ENCODE results near the gene AOC2. TPM values are rescaled to one million over a fixed set of nuclear protein-coding genes. Genes with fewer than 3 reads are reported as not detected.
"Not testable (repeated sequence)": the region's sequence is repeated elsewhere in the genome, so short reads cannot be mapped to it uniquely, and the experiment has no call there.

AOC2 gene
- total RNA-seq, 1 donor from 2014 or later, result 4.1 TPM

DNA sequence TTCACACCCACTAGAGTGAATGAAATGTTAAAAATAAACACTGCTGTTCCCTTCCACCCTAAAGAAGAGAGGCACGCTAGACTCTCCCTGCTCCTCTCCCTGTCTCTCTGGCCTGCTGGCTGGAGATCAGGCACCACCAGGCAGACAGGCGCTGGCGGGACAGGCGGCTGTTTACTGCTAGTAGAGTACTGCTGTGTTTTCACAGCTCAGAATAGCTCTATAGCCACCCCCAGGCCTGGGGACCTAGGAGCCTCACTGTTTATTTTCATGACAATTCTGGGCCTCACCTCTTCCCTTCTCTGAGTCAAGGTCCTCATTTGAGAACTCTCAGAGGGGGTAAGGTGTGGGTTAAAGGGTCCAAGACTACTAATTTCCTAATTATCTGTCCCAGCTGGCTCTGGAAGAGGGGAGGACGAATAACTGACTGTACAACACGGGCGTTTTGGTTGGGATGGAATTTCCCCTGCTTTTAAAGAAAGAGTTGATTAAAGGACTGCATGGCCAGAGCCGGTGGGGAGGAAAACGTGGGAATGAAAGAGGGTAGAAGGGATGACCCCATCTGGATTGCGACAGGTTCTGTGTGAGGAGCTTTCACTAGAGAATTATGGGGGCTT lies 47.3 kb downstream of the AOC2 start:
- no peaks in the 10 kb centered on the region for H3K36me3 Mint-ChIP-seq (ENCODE audit: insufficient read depth)
- peaks cover 28% of the 10 kb centered on the region for H3K4me1 Mint-ChIP-seq (ENCODE audit: low read depth)
- no peak for DNase-seq (ENCODE audit: low spot score, unreplicated experiment)
- H3K9me3 Mint-ChIP-seq (ENCODE audit: low read depth), result no peaks in the 10 kb centered on the region
- H3K4me3 Mint-ChIP-seq (ENCODE audit: low read depth), result no peak overlapping the region
- peak overlapping the region; percentile 11 for H3K27ac Mint-ChIP-seq
- TF ChIP-seq, protein P1, sequence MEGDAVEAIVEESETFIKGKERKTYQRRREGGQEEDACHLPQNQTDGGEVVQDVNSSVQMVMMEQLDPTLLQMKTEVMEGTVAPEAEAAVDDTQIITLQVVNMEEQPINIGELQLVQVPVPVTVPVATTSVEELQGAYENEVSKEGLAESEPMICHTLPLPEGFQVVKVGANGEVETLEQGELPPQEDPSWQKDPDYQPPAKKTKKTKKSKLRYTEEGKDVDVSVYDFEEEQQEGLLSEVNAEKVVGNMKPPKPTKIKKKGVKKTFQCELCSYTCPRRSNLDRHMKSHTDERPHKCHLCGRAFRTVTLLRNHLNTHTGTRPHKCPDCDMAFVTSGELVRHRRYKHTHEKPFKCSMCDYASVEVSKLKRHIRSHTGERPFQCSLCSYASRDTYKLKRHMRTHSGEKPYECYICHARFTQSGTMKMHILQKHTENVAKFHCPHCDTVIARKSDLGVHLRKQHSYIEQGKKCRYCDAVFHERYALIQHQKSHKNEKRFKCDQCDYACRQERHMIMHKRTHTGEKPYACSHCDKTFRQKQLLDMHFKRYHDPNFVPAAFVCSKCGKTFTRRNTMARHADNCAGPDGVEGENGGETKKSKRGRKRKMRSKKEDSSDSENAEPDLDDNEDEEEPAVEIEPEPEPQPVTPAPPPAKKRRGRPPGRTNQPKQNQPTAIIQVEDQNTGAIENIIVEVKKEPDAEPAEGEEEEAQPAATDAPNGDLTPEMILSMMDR (IDR thresholded peaks at IDR 0.05; ENCODE audit: unreplicated experiment), result no peak
- no peaks in the 10 kb centered on the region for H3K27me3 Mint-ChIP-seq

GRCh38 chr17:42893359-42893758 lies 49.0 kb downstream of the AOC2 start:
- peaks cover 26% of the 10 kb centered on the region for H3K4me1 Mint-ChIP-seq (ENCODE audit: low read depth)
- H3K9me3 Mint-ChIP-seq (ENCODE audit: low read depth), result no peaks in the 10 kb centered on the region
- no peak overlapping the region for H3K4me3 Mint-ChIP-seq (ENCODE audit: low read depth)
- no peaks in the 10 kb centered on the region for H3K36me3 Mint-ChIP-seq (ENCODE audit: insufficient read depth)
- DNase-seq (ENCODE audit: low spot score, unreplicated experiment), result no peak
- H3K27me3 Mint-ChIP-seq, result no peaks in the 10 kb centered on the region
- no peak overlapping the region for H3K27ac Mint-ChIP-seq
- TF ChIP-seq, protein P1 (IDR thresholded peaks at IDR 0.05; ENCODE audit: unreplicated experiment), result no peak

DNA sequence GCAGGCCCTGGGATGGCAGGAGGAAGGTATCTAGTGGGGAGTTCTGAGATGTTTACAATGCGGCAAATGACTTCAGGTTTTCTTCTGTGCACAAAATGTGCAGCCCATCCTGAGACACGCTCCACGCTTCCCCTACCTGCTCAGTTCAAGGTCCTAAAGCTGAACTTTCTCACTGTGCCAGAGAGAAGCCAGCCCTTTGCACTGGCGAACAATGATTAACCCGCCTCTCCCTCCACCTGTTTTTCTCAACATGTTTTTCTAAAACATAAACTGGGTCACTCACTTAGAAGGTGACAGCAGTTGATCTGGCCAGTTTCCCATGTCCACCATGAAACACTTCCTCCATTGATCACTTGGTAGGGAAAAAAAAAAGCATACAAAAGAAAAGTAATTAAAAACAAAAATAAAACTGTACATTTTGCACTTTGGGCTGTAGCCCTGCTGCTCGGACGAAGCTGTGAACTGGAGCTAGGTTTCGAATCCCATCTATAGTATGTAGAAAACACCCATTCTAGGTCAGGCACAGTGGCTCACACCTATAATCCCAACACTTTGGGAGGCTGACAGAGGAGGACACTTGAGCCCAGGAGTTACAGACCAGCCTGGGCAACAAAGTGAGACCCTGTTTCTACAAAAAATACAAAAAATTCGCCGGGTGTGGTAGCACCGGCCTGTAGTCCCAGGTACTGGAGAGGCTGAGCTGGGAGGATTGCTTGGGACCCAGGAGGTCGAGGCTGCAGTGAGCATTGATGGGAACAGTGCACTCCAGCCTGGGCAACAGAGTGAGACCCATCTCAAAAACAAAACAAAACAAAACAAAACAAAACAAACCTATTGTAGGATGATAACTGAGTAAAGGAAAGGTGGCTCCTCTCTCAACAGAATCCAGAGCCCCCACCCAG lies 50.2 kb downstream of the AOC2 start:
- Mint-ChIP-seq H3K36me3 (ENCODE audit: insufficient read depth) (no peaks in the 10 kb centered on the region), H3K4me3 (ENCODE audit: low read depth) (peak overlapping the region; percentile 24), H3K4me1 (ENCODE audit: low read depth) (peaks cover 26% of the 10 kb centered on the region), H3K27me3 (no peaks in the 10 kb centered on the region), H3K9me3 (ENCODE audit: low read depth) (no peaks in the 10 kb centered on the region), H3K27ac (peak overlapping the region; percentile 43)
- TF ChIP-seq, protein P1 (IDR thresholded peaks at IDR 0.05; ENCODE audit: unreplicated experiment), result no peak
- peak; percentile 14 for DNase-seq (ENCODE audit: low spot score, unreplicated experiment)

- no peak overlapping the region for H3K27ac Mint-ChIP-seq
- H3K4me1 Mint-ChIP-seq (ENCODE audit: low read depth), result peaks cover 26% of the 10 kb centered on the region
- no peak overlapping the region for H3K4me3 Mint-ChIP-seq (ENCODE audit: low read depth)
- DNase-seq (ENCODE audit: low spot score, unreplicated experiment), result no peak
- TF ChIP-seq, protein P1 (IDR thresholded peaks at IDR 0.05; ENCODE audit: unreplicated experiment), result no peak
- no peaks in the 10 kb centered on the region for H3K9me3 Mint-ChIP-seq (ENCODE audit: low read depth)
- H3K36me3 Mint-ChIP-seq (ENCODE audit: insufficient read depth), result no peaks in the 10 kb centered on the region
- no peaks in the 10 kb centered on the region for H3K27me3 Mint-ChIP-seq
These were observed 50.8 kb downstream of the AOC2 start for GRCh38 chr17:42895185-42895555.

- Mint-ChIP-seq H3K27ac (no peak overlapping the region), H3K27me3 (peaks cover 4% of the 10 kb centered on the region), H3K36me3 (ENCODE audit: insufficient read depth) (no peaks in the 10 kb centered on the region), H3K9me3 (ENCODE audit: low read depth) (no peaks in the 10 kb centered on the region), H3K4me1 (ENCODE audit: low read depth) (peaks cover 17% of the 10 kb centered on the region), H3K4me3 (ENCODE audit: low read depth) (no peak overlapping the region)
- DNase-seq (ENCODE audit: low spot score, unreplicated experiment), result no peak
- TF ChIP-seq, protein P1 (IDR thresholded peaks at IDR 0.05; ENCODE audit: unreplicated experiment), result no peak
These were observed 53.9 kb downstream of the AOC2 start for GRCh38 chr17:42898147-42898811.

- not testable (repeated sequence) for H3K9me3 Mint-ChIP-seq (ENCODE audit: low read depth); H3K4me3 Mint-ChIP-seq (ENCODE audit: low read depth); H3K27me3 Mint-ChIP-seq; H3K36me3 Mint-ChIP-seq (ENCODE audit: insufficient read depth); H3K27ac Mint-ChIP-seq; DNase-seq (ENCODE audit: low spot score, unreplicated experiment); H3K4me1 Mint-ChIP-seq (ENCODE audit: low read depth)
These were observed 55.6 kb downstream of the AOC2 start for GRCh38 chr17:42899981-42900380.

Measured in progenitor cell of endocrine pancreas (in vitro differentiated cells).